Neutrophil (primary cell): ENCODE data around the gene DES.

Source experiments
- H3K27ac ChIP-seq: fragments of 200-600 bp; sonication (generic); 2 replicates; pipeline ENCODE4 v1.5.1; 2016; ENCODE audit warnings: mild to moderate bottlenecking, moderate library complexity
- H3K27me3 ChIP-seq: fragments of 200-600 bp; sonication (generic); 2 replicates; pipeline ENCODE4 v1.6.0; 2016; ENCODE audit warnings: mild to moderate bottlenecking
- H3K36me3 ChIP-seq: fragments of 200-600 bp; sonication (generic); 2 replicates; pipeline ENCODE4 v1.5.1; 2017
- H3K4me1 ChIP-seq, 2 experiments: fragments of 200-600 bp in 1 of 2; sonication (generic) in 1 of 2; 1 replicate in 1 of 2; 2 replicates in 1 of 2; pipeline versions ENCODE4 v1.5.1 to v1.6.1; 2013 to 2016; ENCODE audit warnings: low read depth in 1 of 2, low read length in 1 of 2, mild to moderate bottlenecking in 1 of 2, moderate library complexity in 1 of 2; ENCODE audit not compliant: control insufficient read depth in 1 of 2, insufficient read depth in 1 of 2
- H3K4me3 ChIP-seq, 2 experiments: fragments of 200-600 bp in 1 of 2; sonication (generic) in 1 of 2; 1 replicate in 1 of 2; 2 replicates in 1 of 2; pipeline ENCODE4 v1.5.1; 2013 to 2016; ENCODE audit warnings: low read depth in 1 of 2, low read length in 1 of 2, mild to moderate bottlenecking in 1 of 2, moderate library complexity in 1 of 2
- H3K9me3 ChIP-seq: fragments of 200-600 bp; sonication (generic); 2 replicates; pipeline ENCODE4 v1.5.1; 2016
- CTCF ChIP-seq: fragments of 200-600 bp; sonication (generic); IDR thresholded peaks from 2 replicates; pipeline ENCODE4 v1.5.1; 2016; ENCODE audit warnings: antibody characterized with exemption

Gene DES

DNA sequence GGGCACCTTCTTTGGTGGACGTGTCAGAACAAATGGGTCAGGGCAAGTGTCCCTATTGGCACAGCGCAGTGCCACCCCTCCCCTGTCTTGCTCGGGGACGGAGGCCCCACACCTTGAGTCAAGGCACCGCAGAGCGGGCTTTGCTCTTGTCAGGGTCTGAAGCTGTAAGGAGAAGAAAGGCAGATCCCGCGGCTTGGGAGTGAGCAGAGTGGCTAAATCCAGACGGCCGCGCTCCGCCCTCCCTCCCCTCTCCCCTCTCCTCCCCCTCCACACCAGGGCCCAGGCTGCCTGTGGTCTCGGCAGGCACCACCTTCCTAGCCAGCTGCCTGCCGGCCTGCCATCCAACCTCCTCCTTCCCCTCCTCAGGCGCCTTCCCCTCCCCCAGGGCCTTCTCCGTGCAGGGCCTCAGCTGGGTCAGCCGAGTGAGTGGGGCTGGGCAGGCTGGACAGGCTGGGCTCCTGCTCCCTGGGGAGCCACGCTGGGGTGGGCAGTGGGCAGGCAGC is 42.3 kb downstream of the DES start:
- H3K4me1 ChIP-seq = no peaks in the 10 kb centered on the region
- H3K27me3 ChIP-seq = peaks cover 12% of the 10 kb centered on the region
- TF ChIP-seq CTCF = no peak
- H3K27ac ChIP-seq = no peak overlapping the region
- H3K4me3 ChIP-seq = no peak overlapping the region
- H3K9me3 ChIP-seq = no peaks in the 10 kb centered on the region
- H3K36me3 ChIP-seq = no peaks in the 10 kb centered on the region

DNA sequence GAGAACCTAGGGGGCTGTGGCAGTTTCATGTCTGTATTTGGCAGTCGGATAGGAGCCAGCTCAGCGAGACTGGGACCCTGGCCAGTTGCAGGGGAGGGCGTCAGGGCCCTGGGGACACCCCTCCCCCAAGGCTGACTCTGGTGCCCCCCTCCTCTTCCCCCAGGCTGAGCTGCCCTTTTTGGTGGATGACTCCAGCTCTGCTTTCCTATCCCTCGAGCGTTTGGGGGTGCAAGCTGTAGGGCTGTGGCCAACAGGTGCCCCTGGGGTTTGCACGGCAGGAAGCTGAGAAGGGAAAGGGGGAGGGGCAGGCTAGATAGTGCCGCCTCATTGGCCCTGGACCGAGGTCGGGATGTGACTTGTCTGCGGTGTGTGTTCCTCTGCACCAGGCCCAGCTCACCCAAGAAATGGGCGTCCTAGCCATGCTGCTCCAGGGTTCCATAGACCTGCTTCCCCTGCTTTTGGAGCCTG is 42.9 kb downstream of the DES start:
- no peak for TF ChIP-seq CTCF
- Histone ChIP-seq H3K4me3 (no peak overlapping the region), H3K4me1 (no peaks in the 10 kb centered on the region), H3K9me3 (no peaks in the 10 kb centered on the region), H3K36me3 (no peaks in the 10 kb centered on the region), H3K27me3 (peaks cover 6% of the 10 kb centered on the region), H3K27ac (no peak overlapping the region)

GRCh38 chr2:219461669-219462068 is 43.5 kb downstream of the DES start:
- TF ChIP-seq CTCF = no peak
- no peaks in the 10 kb centered on the region for H3K36me3 ChIP-seq
- no peak overlapping the region for H3K4me3 ChIP-seq
- H3K27ac ChIP-seq = no peak overlapping the region
- H3K4me1 ChIP-seq = no peaks in the 10 kb centered on the region
- peaks cover 6% of the 10 kb centered on the region for H3K27me3 ChIP-seq
- no peaks in the 10 kb centered on the region for H3K9me3 ChIP-seq

GRCh38 chr2:219462349-219462748 is 44.2 kb downstream of the DES start:
- H3K36me3 ChIP-seq = no peaks in the 10 kb centered on the region
- peaks cover 6% of the 10 kb centered on the region for H3K27me3 ChIP-seq
- no peak overlapping the region for H3K4me3 ChIP-seq
- H3K27ac ChIP-seq = no peak overlapping the region
- TF ChIP-seq CTCF = no peak
- H3K9me3 ChIP-seq = no peaks in the 10 kb centered on the region
- H3K4me1 ChIP-seq = no peaks in the 10 kb centered on the region

DNA sequence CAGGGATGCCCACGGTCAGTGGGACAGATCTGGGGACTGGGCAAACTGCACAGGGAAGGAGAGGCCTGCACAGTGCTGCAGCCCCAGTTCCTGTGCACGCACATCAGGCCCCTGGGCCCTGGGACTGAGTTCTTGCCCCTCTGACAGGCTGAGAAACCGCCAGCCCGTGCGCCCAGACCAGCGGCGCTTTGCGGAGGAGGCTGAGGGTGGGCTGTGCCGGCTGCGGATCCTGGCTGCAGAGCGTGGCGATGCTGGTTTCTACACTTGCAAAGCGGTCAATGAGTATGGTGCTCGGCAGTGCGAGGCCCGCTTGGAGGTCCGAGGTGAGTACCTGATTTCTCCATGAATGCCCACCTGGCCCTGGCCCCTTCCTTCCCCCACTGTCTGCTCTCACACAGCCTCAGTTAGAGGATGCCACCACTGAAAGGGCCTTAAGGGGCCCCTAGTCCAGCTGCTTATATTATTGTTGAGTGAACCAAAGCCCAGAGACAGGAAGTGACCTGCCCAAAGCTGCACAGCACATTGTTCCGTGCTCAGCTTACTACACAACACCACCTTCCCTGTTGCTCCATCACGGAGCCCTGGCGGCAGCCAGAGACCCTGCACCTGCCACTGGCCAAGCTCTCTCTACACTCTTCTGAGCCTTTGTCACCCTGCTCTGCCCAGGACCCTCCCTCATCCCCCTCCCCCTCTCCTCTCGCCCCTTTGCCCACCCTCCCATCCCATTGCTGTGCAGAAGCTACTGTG is 46.3 kb downstream of the DES start:
- Histone ChIP-seq H3K36me3 (no peaks in the 10 kb centered on the region), H3K4me1 (no peaks in the 10 kb centered on the region), H3K9me3 (no peaks in the 10 kb centered on the region), H3K27me3 (peaks cover 3% of the 10 kb centered on the region), H3K27ac (no peak overlapping the region), H3K4me3 (no peak overlapping the region)
- no peak for TF ChIP-seq CTCF
